HL-60/S4 (cell line): ENCODE data around the gene TASP1.
"Not testable (repeated sequence)": the region's sequence is repeated elsewhere in the genome, so short reads cannot be mapped to it uniquely, and the experiment has no call there.

ENCODE experiments used
- in situ Hi-C: fragments of 300-500 bp; cut with MboI; formaldehyde crosslinking; loops from 2 replicates; pipeline ENCODE4 v1.14.3; 2022; ENCODE audit warnings: low sequenced_read_pairs

TASP1 gene

DNA sequence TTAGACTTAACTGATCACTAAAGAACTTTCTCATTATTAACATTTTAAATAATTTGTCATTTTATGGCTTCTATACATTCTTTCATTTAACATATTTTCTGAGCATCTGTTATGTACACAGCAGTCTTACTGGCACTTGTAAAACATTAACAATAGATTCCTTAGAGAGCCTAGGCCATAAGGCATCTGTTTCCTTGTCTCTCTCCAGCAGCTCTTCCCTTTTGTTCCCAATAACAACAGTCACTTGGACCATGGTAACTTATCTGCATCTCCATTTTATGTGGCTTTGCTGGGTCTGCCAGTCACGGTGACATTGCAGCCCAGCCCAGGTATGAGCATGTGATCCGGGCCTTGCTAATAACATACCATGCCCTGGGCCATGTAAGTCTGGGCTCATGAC is 11.7 kb upstream of the TASP1 start:
- in situ Hi-C loops: no loop called here

- in situ Hi-C loops: no loop called here
These were observed 9.8 kb upstream of the TASP1 start for GRCh38 chr20:13648291-13649228.

- in situ Hi-C loops: no loop called here
These were observed 5.3 kb upstream of the TASP1 start for GRCh38 chr20:13644010-13644409.

DNA sequence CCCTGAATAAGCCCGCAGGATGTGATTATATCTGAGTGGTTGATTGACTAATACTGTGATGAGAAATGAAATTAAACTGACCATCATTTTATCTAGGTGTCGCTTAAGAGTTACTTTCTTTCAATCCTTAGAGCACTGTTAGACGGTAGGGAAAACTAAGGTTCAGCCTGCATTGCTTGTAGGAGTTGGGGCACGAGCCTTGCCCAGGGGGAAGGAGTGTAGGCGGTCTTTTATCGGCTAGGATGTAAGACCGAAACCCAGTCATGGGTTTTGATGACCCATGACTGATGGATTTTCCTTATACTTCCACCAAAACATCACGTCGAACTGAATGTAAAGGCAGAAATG is 392 bp upstream of the TASP1 start:
- in situ Hi-C loops: no loop called here

GRCh38 chr20:13638162-13638495 is 603 bp downstream of the TASP1 start:
- in situ Hi-C loops: no loop called here

- in situ Hi-C loops: no loop called here
These were observed 6.3 kb downstream of the TASP1 start for GRCh38 chr20:13632431-13632830.

DNA sequence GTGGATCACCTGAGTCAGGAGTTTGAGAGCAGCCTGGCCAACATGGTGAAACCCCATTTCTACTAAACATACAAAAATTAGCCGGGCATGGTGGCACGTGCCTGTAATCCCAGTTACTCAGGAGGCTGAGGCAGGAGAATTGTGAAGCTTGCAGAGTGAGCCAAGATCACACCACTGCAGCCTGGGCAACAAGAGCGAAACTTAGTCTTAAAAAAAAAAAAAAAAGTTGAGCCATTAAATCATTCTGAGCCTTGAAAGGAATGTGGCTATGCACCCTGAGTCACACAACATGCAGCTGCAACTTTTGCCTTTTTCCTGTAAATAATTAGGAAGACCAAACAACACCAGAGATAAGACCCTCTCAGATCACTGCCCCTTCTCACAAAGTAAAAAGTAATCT is 11.2 kb downstream of the TASP1 start:
- in situ Hi-C loops: not testable (repeated sequence)

GRCh38 chr20:13626724-13627123 is 12.0 kb downstream of the TASP1 start:
- in situ Hi-C loops: no loop called here

DNA sequence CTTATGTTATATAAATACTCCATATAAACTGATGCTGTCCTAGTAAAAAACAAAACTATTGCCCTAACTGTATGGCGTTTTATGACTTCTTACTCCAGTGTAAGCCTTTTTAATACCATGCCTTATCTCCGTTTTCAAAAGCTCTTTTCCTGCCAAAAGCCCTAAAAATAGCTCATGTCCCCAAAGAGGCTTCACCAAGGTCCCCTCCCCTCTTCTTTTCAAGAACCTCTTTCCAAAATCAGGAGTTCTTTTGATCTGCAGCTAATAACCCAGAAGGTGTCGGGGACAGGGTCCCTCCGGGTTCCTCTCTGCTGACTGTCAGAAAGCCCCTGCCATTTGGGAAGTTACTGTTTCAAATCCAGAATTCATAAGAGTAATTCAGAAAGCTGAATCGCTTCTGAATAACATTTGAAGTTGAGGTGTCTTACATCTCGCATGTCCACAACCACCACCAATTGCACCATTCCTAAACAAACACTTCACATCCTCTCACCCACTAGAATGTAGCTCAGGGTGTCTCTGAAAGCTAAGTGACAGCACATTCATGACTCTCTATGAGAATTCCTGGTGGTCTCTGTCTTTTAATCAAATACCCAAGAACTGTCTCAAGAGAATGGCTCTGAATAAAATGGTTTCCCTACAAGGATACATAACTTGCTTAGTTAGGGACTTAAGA is 13.3 kb downstream of the TASP1 start:
- in situ Hi-C loops: no loop called here

- in situ Hi-C loops: not testable (repeated sequence)
These were observed 19.3 kb downstream of the TASP1 start for GRCh38 chr20:13619415-13619814.

GRCh38 chr20:13618456-13618855 is 20.3 kb downstream of the TASP1 start:
- in situ Hi-C loops: not testable (repeated sequence)

GRCh38 chr20:13617585-13617984 is 21.1 kb downstream of the TASP1 start:
- in situ Hi-C loops: not testable (repeated sequence)

DNA sequence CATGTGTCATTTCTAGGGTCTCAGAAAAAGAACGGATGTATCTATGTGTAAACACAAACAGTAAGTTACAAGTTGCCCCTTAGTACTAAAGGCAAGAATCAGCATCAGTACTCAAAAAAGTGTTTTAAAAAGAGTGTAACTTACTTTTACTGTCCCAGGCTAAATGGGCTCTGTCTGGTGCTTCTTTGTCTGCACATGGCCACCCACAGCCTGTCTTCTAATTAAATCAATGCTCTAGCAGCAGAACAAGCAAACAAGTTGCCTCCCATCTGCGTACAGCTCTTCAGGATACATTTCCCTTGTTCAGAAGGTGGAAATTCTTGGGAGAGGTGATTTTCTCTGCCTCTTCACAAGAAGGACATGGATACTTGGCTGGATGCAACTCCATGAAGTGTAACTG is 22.0 kb downstream of the TASP1 start:
- in situ Hi-C loops: not testable (repeated sequence)

GRCh38 chr20:13613917-13614316 is 24.8 kb downstream of the TASP1 start:
- in situ Hi-C loops: no loop called here

- in situ Hi-C loops: no loop called here
These were observed 27.1 kb downstream of the TASP1 start for GRCh38 chr20:13611611-13612125.

DNA sequence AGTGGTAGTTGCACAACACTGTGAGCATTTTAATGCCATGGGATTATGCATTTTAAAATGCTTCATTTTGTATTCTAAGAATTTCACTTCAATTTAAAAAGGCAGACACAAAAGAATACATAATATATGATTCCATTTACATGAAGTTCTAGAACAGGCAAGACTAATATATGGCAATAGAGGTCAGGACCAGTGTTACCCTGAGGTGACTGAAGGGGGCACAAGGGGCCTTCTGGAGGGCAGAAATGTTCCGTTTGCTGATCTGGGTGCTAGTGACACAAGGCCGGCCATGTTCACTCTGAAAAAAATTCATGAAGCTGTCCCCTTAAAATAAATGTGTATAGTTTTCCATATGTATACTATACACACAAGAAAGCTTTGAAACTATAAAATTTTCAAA is 28.5 kb downstream of the TASP1 start:
- in situ Hi-C loops: no loop called here

GRCh38 chr20:13608066-13608465 is 30.7 kb downstream of the TASP1 start:
- in situ Hi-C loops: no loop called here

DNA sequence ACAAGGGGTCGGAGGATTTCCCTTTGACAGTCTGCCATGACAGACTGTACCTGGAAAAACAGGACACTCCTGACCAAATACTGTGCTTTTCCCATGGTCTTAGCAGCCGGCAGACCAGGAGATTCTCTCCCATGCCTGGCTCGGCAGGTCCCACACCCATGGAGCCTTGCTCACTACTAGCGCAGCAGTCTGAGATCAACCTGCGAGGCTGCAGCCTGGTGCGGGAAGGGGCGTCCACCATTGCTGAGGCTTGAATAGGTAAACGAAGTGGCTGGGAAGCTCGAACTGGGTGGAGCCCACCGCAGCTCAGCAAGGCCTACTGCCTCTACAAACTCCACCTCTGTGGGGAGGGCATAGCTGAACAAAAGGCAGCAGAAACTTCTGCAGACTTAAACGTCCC is 45.3 kb downstream of the TASP1 start:
- in situ Hi-C loops: not testable (repeated sequence)

DNA sequence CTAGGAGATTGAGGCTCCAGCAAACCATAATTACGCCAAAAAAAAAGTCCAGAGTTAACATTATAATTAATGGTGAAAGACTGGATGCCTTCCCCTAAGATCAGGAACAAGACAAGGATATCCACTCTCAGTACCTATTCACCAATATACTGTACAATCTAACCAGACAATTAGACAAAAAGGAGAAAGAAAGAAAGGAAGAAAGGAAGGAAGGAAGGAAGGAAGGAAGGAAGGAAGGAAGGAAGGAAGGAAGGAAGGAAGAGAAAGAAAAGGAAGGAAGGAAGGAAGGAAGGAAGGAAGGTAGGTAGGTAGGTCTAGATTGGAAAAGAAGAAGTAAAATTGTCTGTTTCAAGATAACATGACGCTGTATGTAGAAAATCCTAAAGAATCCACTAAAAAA is 50.7 kb downstream of the TASP1 start:
- in situ Hi-C loops: no loop called here

GRCh38 chr20:13587370-13587769 is 51.4 kb downstream of the TASP1 start:
- in situ Hi-C loops: no loop called here

- in situ Hi-C loops: no loop called here
These were observed 52.6 kb downstream of the TASP1 start for GRCh38 chr20:13586133-13586532.

DNA sequence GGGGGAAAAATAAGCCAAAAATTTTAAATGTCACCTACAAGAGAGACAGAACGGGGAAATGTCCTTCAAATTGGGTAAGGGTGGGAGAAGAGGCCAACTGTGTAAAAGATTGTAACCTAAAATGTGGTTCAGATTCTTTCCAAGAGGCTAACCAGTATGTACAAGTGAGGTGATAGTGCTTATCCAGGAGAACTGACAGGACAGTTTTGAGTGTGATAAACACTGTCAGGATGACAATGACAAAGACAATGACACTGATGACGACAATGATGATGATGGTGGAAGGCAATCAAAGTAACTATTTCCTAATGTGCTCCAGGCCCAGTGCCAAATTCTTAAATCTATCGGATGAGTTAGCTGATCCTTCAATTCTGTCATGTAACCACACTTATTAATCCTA is 57.3 kb downstream of the TASP1 start:
- in situ Hi-C loops: no loop called here
